Kasumi-1 (cell line): ENCODE data around the gene SEC22B.
"Not testable (repeated sequence)": the region's sequence is repeated elsewhere in the genome, so short reads cannot be mapped to it uniquely, and the experiment has no call there.

ENCODE experiments used
- DNase-seq, 2 experiments: peaks; one replicate each; lab custom pipeline; 2025; lab: John Stamatoyannopoulos, UW

The SEC22B gene

DNA sequence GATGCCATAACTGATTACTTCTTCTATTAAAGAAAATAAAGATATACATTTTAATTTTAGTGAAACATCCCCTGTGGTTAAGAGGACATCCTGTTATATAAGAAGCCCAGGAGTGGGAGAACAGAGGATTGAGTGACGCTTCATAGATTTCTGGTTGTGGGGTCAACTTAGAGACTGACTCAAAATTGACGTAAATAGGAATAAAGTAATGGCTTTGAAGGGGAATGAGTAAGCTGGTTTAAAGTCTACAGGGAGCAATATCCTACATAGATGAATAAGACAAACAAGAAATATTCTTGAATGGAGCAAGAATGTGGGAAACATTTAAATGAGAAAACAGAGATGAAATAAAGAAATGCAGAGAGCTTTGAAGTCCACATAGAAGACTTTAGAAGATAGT is 60.2 kb downstream of the SEC22B start:
- DNase-seq = not testable (repeated sequence)

DNA sequence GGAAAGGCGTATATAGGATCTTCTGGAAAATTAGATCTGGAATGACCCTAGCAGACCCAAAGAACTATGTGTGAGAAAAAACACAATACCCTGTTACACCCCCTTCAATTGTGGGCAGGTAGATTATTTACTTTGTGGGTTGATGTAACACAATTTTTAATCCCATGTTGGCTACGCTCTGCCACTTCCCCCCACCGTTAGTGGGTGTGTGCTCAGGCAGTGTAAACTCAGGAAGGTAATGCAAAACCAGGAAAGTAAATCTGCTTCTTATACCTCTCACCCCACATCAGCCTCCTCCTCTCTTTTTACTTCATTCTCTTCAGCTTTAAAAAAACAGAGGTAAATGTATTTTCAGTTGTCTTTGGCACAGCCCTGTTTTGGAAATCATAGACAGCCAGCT is 63.2 kb downstream of the SEC22B start:
- not testable (repeated sequence) for DNase-seq

DNA sequence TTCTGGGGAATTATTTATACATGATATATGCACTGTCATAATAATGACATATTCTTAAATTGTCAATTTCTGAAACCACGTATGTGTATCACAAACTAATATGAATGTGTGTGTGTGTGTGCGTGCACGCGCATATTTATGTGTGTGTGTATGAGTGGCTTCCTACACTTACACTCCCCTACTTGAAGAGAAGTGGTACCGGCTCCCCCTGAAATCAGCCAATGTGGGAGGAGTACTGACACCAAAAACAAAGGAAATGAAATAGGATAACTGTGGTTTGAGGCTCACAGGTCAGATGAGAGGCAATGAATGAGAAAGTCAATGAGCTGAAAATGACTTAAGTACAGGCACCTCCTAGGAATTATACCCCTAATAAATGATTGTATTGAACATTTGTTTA is 64.1 kb downstream of the SEC22B start:
- DNase-seq = not testable (repeated sequence)

DNA sequence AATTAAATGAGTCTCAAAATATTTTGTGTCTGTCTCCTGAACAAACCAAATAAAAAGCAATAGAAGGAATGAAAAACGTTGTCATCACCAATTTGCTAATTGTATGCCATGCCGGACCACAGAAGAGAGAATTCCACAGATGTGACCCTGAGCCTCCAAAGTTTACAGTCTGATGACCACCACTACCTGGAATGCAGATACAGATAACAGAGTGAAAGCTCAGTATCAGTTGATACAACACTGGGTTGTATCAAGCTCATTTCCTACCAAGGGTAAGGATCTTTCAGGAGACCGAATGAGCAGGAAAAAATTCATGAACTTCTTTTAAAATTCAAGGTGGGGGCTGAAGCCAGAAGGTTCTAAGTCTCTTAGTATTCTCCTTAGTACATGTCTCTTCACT is 64.5 kb downstream of the SEC22B start:
- not testable (repeated sequence) for DNase-seq

DNA sequence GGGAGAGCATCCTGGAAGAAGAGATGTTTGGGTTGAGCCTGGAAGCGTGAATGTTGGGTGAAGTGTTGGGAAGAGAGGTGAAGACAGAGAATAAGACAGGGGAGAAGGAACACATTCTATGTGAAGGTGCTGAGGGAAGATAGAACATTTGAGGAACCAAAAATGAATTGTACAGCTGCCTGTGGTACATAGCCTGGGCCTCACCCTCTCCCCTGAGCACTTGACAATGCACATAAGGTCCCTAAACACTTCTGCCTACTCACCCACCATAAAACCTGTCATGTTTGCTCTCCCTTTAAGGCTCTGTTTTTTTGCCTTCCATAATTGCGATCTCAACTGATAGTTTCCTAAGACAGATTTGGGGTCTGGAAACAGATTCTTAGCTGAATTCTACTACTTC is 65.3 kb downstream of the SEC22B start:
- not testable (repeated sequence) for DNase-seq

DNA sequence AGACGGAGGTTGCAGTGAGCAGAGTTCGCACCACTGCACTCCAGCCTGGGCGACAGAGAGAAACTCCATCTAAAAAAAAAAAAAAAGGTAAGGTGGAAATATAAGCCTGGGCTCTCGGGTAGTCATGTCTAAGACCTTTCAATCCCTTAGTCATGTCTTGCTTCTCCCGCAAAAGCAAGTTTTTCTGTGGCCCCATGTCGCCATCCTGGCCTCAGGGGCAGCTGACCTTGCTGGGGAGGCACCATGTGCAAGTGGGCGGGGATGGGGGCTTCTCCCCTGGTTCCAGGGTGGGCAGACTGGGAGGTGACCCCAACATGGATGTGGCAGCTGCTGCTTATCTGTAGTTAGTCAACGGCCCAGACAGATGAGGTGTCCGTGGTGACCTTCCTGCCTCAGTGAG is 66.7 kb downstream of the SEC22B start:
- DNase-seq = not testable (repeated sequence)

DNA sequence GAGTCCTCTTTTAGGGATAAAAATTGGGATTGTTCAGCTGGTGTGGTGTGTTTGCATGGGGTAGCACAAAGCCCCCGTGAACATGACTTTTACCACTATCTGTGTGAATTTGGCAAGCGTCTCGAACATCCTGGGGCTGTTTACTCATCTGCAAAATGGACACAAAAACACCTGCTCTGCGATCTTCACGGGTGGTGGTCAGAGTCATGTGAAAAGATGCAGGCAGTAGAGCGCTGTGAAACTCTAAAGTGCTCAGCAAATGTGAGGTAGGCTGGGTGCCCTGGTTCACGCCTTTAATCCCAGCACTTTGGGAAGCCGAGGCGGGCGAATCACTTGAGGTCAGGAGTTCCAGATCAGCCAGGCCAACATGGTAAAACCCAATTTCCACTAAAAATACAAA is 67.1 kb downstream of the SEC22B start:
- DNase-seq = not testable (repeated sequence)

DNA sequence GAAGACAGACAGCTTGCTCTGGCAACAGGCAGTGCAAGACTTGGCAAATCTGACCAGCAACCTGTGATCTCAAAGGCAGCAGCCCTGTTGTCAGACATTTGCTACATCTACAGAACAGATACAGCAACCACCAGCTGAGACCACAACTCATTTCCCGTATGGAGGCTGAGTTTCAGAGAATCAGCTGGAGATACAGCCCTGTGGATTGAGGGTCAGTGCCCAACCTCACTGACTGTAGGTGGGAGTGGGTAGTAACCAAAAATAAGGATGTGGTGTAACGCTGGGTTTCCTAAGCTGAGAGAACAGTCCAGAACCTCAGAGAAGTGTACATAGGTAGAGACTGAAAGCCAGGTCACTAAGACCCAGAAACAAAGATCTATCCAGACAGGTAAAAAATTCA is 71.0 kb downstream of the SEC22B start:
- DNase-seq = not testable (repeated sequence)

DNA sequence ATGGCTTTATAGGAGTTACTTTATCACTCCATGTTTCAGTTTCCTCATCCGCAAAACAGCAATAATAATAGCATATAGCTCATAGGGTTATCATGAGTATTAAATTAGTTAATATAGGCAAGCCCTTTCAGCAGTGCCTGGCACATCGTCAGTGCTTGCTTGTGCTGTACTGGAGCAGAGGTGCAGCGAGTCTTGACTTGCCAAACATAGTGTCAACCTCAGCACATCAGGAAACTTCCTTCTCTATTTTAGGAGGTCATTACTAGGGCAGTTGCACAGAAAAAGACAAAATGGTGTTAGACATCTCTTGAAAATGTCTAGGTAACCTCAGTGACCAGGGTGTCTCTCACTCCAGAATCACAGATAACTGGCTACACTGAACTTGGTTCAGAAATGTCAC is 72.6 kb downstream of the SEC22B start:
- not testable (repeated sequence) for DNase-seq

DNA sequence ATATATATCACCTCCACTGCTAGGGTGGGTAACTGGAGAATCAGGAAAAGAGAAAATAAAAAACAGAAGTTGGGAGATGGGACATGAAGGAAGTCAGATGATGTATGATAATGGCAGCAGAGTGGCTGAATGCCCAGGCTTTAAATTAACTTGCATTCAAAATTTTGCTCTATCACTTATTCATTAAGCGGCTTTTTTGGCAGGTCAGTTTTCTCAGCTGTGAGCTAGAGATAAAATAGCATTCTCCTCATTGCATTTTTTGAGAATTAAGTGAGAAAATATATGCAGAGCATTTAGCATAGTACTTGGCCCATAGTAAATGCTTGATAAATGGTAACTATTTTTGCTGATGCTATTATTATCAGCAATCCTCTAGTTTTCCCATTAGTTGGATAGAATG is 74.7 kb downstream of the SEC22B start:
- not testable (repeated sequence) for DNase-seq
